Stimulated activated CD8-positive, alpha-beta memory T cell treated with anti-CD3 and anti-CD28 coated beads, Interleukin-2, amount 100 ng/mL, for 1 hour (primary cell): ENCODE data around the gene ITGB5.

Experiments used
- DNase-seq, 2 donors: peaks; one replicate each; pipeline ENCODE4 v3.0.0-alpha.2; 2020; ENCODE audit warnings: low read depth in 2 of 2

Gene ITGB5

DNA sequence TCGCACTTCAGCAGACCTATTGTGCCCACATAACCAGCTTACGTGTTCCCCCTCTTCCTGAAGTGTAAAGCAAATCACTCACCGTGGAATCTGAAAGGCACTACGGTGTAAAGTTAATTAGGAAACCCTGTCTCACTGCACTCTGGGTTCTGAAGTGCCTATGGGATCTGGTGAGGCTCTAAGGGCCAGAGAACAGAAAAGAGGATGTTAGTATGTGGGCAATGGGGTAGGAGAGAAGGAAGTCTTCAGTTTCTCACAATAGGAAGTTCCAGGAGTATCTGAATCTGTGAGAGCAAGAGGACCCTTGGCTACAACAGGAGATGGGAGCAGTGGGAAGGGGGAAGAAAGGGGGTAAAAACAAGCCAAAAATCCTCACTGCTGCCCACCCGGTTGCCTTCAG, 71.4 kb downstream of the ITGB5 start:
- DNase-seq, result no peak

DNA sequence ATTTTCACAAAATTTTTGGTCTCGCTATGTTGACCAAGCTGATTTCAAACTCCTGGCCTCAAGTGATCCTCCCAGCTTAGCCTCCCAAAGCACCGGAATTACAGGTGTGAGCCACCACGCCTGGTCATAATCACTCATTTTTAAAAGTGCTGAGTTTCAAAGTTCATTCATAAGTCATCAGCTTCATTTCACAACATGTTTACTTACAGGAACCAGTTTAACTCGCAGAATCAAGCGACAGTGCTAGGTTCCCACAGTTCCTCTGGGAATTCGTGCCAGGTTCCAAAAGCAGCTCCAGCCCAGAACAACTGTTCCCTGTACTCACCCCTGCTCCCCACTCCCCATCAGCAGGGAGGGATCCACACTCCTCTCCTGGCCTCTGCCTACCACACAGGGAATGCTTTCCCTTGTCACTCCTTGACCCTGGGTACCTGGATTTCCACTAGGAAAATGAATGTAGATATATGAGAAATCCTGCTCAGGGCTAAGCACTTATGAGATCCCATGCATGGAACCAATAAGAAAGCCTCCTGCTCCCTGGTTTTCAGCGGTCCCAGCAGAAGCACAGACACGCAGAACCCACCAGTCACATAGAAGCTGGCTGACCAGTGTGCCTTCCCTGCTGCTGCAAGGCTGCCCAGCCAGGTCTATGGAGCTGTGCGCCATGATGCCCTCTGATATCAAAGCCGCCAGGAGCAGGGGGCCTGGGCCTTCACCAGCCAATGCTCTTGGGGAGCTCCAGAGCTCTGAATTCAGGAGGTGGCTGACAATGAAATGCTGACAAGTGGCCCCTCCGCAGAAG, 72.3 kb downstream of the ITGB5 start:
- no peak for DNase-seq

- DNase-seq, result no peak
Measured at GRCh38 chr3:124813541-124813940, 73.6 kb downstream of the ITGB5 start.

GRCh38 chr3:124812291-124813265, 74.6 kb downstream of the ITGB5 start:
- no peak for DNase-seq

- no peak for DNase-seq
Measured at GRCh38 chr3:124811436-124811835, 75.7 kb downstream of the ITGB5 start.

DNA sequence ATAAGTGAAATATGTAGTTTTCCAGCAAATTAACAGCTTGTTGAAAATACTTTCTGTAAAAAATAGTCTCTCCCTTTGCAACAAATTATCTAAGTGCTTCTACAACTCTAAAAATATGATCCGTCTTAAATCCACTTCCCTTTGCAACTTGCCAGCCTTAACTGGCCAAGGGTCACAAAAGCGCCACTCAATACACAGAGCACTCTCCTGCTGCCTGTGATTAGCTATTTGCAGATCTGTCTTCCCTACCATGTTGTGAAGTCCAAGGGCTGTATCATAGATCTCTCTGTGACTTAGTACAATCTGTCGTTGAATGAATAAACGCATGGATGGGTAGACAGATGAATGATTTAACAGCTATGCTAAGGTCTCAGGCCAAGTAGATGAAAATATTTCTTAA, 76.2 kb downstream of the ITGB5 start:
- no peak for DNase-seq

DNA sequence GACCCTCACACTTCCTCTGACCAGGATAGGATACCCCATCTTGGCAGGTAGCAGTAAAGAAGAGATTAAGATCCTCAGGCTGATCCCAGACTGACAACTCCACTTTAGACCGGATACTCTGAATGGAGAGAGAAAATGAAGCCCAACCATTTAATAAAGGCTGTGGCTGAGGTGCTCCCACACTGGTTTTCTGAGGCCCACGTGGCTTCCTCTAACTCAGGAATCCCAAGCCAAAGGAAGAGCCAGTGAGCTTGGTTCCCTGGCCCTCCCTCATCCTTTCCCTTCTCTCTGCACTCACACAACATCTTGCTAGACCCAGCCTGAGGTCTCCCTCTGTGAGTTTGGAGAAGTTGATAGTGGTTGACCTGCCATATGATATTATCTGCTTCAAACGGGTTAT, 78.1 kb downstream of the ITGB5 start:
- no peak for DNase-seq

DNA sequence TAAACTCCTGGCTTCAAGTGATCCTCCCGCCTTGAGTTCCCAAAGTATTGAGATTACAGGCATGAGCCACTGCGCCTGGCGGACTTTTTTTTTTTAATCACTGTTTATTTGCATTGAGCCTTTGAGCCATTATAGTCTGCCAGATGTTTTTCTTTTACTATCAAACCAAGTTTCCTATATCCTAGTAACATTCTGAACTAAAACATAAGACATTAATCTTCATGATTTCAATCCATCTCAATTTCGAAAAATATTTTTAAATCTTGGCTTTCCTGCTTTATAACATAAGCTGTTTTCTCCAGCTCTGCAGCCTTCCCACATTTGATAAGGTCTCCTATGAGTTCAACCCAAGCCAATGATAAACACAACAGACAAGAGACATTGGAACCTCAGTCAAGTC, 81.5 kb downstream of the ITGB5 start:
- DNase-seq, result no peak

DNA sequence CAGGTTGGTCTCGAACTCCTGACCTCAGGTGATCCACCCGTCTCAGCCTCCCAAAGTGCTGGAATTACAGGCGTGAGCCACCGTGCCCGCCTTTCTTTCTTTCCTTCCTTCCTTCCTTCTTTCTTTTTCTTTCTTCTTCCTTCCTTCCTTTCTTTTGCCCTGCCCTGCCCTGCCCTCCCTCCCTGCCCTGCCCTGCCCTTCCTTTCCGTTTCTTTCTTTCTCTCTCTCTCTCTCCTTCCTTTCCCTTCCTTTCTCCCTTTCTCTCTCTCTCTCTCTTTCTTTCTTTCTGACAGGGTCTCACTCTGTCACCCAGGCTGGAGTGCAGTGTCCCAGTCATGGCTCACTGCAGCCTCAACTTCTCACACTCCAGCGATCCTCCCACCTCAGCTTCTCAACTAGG, 82.3 kb downstream of the ITGB5 start:
- DNase-seq, result no peak

DNA sequence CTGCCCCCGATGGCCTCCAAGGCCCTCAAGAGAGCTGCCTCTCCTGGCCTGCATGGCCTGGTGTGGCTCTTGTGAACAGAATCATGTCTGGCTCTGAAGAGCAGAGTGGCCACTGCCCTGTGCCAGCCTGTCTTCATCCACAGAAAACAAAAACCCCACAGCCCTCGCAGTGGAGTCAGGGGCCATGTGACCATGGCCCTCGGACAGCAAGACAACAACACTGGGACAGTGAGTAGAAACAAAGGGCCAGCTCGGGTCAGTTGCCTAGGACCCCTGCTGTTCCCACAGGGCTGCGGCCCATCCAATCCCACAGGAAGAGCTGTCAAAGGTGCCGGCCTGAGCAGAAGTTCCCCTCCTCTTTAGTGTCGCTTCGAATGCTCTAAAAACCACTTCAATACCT, 84.5 kb downstream of the ITGB5 start:
- no peak for DNase-seq

GRCh38 chr3:124802061-124802698, 85.0 kb downstream of the ITGB5 start:
- DNase-seq, result no peak

DNA sequence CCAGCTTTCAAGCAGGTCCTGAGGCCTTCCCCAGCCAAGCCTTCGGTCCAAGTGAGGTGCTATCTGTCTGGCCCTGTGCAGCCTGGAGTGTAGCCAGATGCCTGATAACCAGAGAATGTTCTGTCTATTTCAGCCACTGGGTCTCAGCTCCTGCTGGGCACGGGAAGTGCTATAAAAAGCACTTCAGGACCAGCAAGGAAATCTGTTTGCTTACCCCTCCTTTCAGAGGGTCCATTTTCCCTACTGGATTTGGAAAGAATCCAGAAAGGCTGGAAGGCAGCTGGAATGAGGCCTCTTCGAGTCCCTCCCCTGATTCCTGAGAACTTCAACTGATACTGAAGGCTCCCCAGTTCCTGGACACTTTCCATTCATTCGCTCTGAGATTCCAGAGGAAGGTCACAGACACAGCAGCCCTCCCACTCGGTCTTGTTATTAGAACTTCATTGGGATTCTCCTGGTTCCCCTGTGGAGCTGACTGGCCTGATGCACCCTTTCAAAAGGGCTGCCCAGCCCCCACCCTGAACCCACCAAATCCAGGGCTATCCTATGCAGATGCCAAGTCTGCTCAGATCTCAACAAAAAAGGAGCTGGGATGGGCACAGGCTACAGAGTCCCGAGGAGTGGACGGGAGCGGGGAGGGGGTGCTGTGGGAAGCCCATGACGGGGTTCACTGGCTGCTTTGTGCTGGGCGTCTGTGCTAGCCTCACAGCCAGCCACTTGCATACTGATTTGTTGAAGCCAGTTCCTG, 86.5 kb downstream of the ITGB5 start:
- DNase-seq, result no peak

GRCh38 chr3:124800076-124800475, 87.1 kb downstream of the ITGB5 start:
- no peak for DNase-seq

DNA sequence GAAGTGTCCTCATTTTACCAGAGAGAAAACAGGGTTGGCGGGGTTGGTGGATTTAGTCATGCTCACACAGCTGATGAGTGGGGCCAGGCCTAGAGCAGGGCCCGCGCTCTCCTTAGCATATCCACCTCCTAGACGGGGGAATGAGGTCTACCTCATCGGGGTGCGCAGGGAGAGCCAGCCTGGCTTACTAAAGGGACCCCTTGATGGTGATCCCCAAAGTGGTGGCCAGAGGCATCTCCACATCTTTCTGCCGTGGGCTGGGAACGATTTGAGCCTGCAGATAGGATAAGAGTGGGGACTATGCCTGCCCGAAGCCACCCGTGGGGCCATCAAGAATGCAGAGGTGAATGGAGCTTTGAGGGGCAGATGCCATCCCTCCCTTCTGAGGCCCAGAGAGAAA, 87.5 kb downstream of the ITGB5 start:
- no peak for DNase-seq

- DNase-seq, result no peak
Measured at GRCh38 chr3:124797426-124797945, 89.7 kb downstream of the ITGB5 start.

DNA sequence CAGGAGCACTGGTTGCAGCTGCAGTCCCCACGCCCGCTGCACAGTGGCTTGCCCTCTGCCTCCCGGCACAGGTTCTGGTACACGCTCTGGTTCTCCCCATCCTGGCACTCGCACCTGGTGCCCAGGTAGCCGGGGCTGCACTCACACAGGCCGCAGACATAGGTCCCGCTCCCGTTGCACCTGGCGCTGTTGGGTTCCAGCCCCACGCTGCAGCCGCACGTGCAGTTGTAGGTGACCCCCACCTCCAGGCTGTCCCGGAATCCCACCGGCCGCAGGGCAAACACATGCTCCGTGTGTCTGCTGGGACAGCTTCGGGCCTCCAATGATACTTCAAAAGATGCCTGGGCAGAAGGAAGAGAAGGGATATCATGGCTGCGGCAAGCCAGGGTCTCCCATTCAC, 90.7 kb downstream of the ITGB5 start:
- DNase-seq, result no peak

- no peak for DNase-seq
Measured at GRCh38 chr3:124793054-124793739, 94.0 kb downstream of the ITGB5 start.

- DNase-seq, result no peak
Measured at GRCh38 chr3:124792341-124793040, 94.7 kb downstream of the ITGB5 start.

DNA sequence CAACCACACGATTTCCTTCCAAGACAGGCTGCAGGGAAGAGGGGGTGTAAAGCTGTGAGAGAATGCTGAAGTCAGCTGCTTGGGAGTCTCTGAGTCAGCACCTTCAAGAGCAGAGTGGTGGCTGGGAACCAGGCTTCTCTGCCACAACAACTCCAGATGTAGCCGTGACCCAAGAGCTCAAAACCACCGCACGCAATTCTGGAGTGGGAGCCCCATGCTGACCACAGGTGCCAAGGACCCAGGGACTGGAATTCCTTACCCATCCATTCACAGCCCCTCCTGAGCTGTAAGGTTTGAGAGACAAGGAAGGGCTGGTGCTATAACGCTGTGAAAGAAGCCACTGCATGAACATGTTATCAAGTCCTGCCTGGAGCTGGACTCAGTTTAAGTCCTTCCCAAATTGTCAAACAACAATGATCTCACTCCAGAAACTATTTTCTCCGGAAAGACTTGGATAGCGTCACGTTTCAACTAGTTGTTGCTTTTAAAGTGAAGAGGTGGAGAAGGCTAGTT, 95.5 kb downstream of the ITGB5 start:
- DNase-seq, result no peak

DNA sequence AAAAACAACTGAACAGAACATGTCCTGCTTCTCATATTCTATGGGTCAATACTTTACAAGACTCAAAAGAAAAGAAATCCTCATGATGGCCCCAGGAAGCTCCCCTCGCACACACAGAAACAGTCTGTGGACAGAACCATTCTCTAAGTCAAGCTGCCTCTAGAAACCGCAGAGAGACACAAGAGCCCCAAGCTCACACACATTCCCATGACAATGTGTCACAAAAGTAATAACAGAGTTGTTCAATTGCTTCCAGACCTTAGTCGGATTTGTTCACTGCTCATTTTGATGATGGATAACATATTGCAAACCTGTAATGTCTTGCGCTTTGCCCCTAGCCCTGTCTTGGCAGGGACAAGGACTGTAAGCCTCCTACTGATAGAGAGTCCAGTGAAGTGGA, 96.0 kb downstream of the ITGB5 start:
- no peak for DNase-seq
